Measurements from ENCODE around the gene SDCCAG8.

SDCCAG8 gene

DNA sequence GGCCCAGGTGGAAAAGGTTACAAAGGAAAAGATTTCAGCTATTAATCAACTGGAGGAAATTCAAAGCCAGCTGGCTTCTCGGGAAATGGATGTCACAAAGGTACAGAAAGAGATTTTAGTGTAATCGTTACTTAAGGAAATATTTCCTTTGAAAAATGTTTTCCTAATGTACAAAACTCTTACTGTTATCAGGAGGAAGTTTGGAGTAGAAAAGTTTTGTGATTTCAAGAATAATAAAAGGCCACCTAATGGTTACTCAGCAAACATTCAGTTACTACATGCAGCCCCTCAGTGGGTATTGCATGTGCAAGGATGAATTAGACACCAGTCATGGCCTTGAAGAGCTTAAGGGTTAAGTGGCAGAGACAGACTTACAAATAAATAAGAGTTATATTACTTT is 85.2 kb downstream of the SDCCAG8 start:
- no peak for DNase-seq

DNA sequence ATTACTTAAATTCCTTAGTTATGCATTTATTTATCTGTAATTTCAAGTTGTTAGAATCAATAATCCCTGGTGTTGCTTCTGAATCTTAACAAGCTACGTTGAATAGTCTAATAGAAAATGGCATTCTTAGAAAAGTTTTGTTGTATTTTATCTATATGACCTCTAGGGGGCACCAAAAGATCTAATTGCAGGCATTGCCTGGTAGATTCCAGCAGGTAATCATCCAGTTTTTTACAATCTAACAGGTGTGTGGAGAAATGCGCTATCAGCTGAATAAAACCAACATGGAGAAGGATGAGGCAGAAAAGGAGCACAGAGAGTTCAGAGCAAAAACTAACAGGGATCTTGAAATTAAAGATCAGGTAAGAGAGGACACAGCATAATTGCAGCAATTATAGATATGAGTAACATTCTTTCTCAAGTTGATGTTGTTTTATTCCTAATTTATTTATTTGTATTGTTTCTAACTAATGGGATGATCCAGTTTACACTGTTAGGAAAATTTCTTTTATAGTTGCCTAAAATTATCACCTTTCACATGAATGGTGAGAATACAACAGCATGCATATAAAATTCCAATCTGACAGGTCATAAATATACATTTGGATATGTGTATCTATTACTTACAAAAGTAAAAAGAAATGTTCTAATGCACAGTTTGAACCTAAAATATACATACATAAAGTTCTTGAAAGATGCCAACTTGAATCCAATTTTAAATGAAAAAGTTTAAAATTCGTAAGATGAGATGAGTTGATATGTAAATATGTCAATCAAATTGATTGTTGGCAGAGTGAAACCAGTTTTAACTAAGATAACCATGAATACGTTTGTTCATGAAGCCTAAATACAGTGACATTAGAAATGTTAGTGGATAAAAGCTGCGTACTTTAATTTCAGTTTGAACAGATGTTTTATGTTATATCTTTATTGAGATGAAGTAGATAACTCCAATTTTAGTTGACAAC is 88.4 kb downstream of the SDCCAG8 start:
- peak; percentile 79 for DNase-seq

DNA sequence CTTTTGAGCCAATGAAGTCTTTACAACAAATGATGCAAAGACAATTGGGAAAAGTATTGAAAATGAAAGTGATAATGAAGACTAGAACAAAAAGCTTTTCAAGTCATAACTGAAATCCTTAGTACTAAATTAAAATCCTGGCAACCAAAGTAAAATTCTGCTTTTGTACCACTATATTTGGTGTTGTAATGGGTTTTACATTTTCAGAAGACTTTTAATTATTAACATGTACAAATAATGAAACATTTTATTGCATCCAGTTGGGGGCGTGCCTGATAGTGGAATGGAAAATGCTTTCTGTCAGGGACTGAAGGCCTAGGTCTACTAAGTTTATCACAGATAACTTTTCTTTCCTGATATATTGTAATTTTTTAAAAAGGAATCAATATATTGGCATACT is 89.4 kb downstream of the SDCCAG8 start:
- no peak for DNase-seq

DNA sequence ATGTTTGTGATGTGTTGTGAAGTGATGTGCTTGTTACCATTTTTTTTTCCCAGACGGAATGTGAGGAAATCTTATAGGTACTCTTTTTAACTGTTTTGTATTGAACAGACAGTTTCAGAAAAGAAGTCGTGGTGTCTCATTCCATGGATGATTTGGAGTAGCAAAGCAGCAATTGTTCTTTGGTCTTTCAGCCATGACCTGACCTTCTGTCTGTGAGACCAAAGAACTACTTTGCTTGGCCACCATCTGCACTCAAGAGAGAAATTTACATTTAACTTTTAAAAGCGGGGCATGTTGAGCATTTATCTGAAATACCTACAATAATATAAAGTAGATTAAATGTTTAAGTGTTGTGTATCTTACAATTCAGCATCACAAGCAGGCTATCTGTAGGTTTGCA is 90.2 kb downstream of the SDCCAG8 start:
- no peak for DNase-seq

DNA sequence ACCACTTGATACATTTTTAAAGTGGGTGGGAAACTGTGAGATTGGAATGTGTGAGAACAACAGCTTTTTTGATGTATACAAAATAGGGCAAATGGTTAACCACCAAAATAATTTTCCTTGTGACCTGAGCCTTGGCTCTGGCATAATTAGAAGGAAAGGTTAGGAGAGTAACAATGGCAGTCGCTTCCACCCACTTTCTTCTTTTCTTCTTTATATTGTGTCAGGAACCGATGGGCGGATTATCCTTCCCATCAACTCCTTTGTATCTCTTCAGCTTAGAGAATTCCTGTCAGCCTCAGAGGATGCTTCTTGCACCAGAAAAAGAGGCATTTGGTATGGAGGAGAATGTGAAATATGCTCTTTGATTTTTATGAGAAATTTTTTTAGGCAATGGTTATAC is 90.6 kb downstream of the SDCCAG8 start:
- DNase-seq, result no peak

DNA sequence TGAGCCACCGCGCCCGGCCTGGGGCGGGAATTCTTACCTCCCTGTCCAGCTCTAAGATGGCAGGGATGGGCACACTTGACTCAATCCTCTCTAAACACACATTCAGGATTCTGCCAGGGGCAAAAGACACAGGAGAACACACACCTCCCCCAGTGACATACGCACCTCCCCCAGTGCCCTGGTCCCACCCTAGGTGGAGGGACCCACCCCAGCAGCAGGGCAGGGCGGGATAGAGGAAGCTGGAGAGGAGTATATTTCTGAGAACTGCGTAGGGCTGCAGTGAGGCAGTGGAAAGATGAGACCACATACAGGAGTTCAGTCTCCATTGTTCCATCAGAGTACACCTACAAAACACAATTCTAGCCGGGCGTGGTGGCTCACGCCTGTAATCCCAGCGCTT is 92.5 kb downstream of the SDCCAG8 start:
- no peak for DNase-seq

DNA sequence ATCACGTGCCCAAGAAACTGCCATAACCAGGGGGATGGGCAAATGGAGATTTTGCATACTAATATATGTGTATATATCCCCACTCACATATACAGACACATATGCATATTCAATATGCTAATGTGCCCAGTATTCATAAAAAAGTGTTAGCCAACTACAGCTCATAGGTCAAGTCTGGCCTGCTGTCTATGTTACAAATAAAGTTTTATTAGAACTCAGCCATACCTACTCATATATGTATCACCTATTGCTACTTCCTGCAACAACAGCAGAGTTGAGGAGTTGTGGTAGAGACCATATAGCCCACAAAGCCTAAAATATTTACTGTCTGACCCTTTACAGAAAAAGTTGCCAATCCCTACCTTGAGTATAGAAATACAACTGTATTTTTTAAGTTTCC is 93.3 kb downstream of the SDCCAG8 start:
- DNase-seq, result no peak

DNA sequence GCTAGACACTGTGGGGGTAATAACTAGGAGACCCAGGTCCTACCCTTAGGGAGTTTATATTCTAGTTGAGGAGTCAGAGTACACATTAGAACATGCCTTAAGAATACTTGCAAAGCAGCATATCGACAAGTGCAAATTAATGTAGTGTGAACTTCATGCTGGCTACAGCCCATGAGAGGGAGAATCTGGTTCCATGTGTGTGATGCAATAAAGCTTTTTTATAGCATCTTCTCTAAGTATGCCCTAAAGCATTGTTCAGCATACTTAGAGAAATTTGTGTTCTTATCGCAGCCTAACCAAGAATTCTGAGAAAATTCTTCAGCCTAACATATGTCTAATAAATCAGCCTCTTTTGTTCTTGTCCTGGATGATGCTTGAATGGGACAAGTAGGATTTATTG is 95.5 kb downstream of the SDCCAG8 start:
- DNase-seq, result no peak

DNA sequence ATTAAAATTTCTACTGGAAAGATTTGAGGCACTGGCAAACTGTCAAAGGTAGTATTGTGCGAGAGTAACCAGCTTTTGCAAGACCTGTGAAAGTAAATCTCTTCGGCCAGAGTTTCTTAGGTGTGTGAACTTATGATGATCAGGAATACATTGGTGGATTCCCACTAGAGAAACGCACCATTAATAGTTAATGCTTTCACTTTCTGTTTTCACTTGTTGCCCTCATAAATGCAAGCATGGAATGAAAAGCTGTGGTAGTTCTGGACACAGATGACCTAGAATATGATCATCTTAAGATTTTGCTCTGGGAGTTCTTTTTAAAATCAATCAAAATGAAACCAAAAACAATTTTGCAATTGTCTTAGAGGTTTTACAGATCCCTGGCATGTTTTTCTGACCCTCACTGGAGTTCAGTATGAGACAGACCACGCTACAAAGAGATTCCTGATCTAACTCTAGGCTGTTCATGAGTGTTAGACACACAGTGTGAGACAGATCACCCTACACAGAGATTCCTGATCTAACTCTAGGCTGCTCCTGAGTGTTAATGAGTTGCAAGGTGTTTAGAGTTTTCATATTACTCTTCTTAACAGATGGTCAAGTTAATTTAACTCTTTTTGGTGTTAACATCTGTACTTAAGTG is 98.8 kb downstream of the SDCCAG8 start:
- DNase-seq, result no peak

DNA sequence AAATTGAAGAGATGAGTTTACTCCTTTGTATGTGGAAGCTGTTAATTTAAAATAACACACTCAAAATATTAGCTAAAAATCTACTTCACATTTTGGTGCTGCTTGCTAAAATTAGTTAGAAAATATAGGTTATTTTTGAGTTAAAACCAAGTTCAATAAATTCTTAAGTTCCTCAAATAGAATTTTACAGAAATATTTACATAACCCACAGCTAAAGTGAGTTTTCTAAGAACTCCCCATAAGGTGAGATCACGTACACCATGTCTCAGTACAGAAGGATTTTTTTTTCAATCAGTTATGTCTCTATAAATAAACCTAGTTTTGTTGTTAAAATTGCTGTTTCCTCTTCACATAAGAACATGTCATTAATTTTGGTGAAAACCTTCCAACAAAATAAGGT is 108.0 kb downstream of the SDCCAG8 start:
- no peak for DNase-seq

DNA sequence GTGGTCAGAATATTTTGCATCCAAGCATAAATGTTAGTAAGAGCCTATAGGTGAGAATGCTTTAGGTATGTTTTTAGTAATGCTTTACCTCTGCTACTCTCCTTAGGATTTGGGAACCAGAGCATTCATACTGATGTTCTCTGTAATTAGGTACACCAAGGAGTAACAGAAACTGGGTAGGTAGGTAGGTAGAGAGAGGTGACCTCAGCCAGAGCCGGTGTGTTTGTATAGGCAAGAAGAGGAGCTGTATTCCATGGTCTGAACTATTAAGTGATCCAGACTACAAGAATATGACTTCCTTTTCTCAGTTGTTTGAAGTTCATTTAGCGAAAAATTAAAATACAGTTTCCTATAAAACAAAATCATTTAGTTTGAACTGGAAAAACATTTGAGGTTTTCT is 108.5 kb downstream of the SDCCAG8 start:
- DNase-seq, result no peak

DNA sequence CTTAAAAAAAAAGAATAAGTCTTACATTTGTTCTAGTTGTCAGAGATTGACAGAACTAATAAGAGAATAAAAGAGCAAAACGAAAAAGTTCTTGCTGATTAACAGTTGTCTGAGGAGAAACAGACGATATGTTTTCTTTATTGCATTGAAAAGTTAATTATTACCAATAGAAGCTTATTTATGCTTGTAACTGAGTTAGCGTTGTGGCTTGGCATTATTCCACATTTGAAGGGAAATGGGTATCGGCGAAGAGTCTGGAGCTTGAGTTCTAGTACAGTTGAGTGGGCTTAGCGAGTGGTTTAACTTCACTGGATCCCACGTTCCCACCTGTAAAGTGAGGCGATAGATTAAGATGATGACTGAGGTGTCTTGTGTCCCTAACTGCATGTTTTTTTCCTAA is 109.0 kb downstream of the SDCCAG8 start:
- DNase-seq, result no peak

DNA sequence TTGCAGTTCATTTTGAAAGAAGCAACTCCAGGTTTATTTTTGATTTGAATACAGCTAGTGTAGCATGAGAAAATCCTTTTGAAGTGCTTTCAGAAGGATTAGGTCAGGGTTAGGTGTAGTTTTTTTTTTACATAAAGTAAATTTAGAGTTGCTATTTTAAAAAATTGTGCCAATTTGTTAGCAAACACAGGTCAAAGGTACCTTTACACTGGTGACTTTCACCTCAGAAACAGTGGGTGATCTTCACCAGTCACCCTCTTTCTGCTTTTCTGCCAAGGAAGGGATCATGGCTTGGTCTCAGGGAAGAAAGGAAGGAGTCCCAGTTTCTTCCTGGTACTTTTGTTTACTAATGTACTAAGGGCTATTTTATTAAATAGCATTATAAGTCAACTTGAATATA is 111.5 kb downstream of the SDCCAG8 start:
- no peak for DNase-seq

DNA sequence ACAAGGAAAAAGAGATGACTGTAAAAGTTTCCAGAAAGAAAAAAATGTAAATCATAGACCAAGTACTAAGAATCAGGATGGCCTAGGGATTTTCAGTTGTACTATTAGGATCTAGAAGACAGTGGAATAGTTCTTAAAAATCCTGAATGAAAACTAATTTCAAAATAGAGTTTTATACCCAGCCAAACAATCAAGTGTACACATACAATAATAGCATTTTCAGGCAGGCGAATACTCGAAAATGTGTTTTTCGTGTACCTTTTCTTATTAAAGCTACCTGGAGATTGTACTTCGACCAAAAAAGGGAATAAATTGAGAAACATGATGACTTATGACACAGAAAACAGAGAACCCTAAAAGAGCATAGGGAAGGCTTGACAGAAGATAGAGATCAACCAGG is 118.6 kb downstream of the SDCCAG8 start:
- DNase-seq, result no peak

DNA sequence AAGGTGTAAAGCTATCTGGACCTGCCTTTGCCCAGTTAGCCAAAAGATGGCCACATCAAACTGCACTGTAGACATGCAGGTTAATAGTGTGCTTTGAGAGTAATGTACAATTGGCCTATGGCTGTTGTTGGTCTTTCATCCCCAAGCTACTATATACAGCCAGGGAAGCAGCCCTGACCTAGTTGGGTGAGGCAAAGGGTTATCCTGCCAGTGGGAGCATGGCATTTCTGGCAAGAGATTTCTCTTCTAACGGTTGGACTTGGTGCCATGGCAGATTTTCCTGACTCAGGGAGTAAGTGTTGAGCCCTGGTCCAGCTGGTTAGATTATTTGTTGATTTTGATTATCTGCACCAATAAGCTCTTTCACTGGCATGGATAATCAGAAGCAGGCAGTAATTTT is 119.8 kb downstream of the SDCCAG8 start:
- no peak for DNase-seq

DNA sequence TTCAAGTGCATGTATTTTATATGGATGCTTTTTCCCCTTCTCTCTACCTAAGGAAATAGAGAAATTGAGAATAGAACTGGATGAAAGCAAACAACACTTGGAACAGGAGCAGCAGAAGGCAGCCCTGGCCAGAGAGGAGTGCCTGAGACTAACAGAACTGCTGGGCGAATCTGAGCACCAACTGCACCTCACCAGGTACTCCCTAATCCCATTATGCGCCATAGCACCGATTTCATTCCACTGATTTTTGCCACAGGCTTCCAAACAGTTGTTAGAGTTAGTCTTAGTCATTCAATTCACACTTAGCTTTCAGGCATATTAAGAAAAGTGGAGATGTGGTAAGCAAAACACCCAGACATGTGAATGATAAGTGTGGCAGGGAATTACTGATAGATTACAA is 122.8 kb downstream of the SDCCAG8 start:
- no peak for DNase-seq

DNA sequence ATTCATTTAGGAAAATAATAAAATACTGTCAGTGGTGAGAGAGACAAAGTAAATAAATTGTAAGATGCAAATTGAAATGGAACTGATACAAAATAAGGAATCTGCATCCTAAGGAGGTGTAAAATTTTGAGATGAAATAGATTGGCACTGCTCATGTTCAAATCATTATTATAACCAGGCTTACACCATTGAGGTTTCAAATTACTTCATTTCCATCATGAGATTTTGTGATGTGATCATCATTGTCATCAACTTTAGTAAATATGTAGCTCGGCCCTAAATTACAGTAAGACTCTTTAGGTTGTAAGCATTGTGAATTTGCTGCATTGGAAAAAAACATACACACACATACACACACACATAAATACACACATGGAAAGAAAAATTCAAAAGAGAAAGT is 123.4 kb downstream of the SDCCAG8 start:
- no peak for DNase-seq

DNA sequence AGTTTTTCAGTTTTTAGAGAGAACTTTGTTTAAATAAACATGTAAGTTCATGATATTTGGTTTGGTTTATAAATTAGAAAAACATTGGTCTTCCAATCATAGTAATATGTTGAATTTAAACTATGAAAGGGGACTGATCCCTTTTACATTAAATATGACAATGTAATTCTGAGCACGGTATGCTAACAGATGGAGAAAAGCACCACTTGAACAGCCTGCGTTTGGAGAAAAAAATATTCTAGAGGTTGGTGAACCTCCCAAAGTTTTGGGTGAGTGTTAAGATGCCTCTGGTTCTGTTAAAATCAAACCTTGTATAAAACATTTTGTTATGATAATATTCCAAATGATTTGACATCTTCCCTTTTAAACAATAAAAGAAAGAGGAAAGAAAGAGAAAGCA is 123.9 kb downstream of the SDCCAG8 start:
- no peak for DNase-seq

DNA sequence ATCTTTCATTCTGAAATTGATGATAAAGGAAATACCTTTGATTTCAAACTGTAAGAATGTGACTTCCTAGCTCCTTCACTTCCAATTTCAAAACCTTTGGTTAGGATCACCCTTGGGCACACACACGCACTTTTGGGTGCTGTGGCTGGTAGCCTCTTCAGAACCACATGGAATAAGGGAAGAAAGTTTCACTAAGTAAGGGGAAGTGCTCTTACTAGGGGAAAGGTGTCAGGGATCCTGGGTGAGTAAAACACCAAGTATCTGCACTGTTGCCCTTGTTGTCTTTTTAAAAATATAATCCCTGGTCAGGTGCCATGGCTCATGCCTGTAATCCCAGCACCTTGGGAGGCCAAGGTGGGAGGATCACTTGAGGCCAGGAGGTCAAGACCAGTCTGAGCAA is 132.4 kb downstream of the SDCCAG8 start:
- no peak for DNase-seq

DNA sequence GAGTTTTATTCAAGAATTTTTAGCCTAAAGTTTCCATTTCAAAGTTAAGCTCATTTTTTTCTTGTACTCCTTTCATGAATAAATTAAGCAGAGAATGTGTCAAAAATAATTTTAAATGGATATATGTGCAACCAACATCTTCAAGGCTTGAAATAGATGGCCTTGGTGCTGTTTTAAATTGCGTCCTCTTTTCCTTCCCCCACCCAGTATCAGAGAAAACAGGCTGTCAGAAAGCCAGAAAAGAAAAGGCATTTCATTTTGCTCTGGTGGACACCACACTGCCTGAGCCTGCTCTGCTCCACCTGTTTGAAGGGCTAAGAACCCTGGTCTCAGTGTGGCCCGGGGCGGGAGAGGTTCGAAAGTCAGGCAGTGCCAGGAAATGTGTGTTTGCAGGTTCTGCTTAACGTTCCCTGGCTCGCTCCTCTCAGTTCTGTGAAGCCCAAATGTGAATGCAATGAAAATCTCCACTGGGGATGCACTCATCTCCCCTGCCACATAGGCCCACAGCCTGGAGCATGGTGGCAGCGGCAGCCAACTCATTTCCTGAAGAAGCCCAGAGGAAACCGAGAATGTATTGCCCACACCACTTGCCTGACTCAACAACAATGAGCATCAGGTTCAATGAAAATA is 134.4 kb downstream of the SDCCAG8 start:
- no peak for DNase-seq

DNA sequence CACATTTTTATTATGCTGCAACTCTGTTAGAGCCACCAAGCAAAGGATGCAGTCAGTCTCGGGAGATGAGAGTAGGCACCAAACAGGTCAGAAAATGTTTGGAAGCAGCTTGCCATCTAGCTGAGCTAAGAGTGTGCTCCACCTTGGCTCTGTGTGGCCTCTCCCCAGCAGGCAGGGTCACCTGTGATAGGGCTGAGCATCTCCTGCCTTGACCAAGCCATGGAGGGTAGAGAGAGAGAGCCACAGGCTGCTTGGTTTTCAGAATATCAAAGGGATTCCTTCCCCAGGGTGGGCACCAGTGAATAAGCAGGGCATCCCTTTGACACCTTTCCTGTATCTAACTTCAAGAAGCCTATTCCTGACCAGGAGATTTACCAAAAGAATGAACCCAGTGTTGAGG is 135.5 kb downstream of the SDCCAG8 start:
- no peak for DNase-seq

DNA sequence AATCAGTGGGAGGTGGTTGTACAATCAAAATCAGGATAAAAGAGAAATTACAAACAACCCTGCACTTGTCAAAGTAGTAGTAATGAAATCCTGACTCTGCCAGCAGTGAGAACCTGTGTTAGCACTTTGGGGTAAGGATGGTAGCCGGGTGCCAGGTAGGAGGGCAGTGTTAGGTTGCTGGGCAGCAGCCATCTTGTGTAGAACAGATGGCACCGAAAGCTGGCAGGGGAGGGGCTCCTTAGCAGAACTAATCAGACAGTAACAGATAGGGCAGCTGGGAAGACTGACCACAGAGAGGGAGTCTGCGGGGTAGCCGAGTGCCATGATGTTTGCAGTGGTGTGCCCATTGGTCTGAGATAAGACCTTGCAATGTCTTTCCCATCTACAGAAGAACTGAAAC is 137.3 kb downstream of the SDCCAG8 start:
- DNase-seq, result no peak

DNA sequence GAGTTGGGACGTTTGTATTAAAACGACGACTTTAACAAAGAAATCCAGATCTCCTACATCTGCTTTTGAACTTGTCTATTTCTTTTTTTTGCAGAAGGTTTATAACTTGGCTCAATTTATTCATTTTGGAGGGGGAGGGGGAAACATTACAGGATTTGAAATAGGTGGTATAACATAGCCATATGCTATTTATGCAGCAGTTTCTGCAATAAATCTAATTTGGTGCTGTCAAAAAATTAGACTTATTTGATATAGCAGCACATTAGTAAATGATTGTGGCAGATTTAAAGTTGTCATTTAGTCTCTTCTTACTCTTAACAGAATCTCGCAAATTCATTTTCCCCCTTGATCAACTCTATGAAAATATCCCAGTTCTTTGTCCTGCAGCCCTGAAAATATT is 138.2 kb downstream of the SDCCAG8 start:
- DNase-seq, result no peak
